HG02610 (cell line): Measurements from ENCODE around the gene CCDC148.
"Not testable (repeated sequence)": the region's sequence is repeated elsewhere in the genome, so short reads cannot be mapped to it uniquely, and the experiment has no call there.

Experiments
- ATAC-seq: cut with Tn5 transposase; IDR thresholded peaks from one replicate; pipeline ENCODE4 v1.9.1; 2021; ENCODE audit warnings: mild to moderate bottlenecking, moderate library complexity; ENCODE audit not compliant: unreplicated experiment

CCDC148 gene

GRCh38 chr2:158300394-158300793 is 156.2 kb downstream of the CCDC148 start:
- ATAC-seq: no peak

GRCh38 chr2:158297606-158298005 is 158.9 kb downstream of the CCDC148 start:
- ATAC-seq: no peak

DNA sequence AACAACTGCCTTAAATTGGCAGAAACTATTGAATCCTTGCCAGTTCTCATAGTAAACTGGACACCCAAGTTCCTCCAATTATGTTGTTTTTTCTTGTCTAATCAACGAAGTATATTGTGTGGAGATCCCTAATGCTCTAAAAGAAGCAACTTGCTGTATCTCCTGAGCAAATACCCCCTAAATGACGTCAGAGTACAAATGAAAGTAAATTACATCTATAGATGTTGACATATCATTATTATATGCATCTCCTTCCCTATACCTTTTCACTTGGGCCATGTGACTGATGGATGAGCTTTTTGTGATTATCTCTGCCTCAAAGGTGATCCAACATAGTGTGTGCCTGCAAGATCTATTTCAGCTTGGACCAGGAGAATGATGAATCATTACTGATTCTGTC is 159.4 kb downstream of the CCDC148 start:
- no peak for ATAC-seq

DNA sequence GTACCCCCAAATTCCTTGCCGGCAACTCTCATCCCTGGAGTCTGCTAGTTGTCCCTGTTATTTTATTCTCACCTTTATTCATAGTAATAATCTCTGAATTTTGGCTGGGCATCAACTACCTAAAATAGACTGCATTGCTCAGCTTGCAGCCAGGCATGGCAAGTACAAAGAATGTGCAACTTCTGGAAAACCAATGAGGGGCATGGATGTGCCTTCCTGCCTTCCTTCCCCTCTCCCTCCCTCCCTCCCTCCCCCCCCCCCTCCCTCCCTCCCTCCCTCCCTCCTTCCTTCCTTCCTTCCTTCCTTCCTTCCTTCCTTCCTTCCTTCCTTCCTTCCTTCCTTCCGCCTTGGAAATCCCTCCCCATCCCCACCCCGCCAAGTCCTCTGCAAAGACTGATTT is 162.8 kb downstream of the CCDC148 start:
- no peak for ATAC-seq

DNA sequence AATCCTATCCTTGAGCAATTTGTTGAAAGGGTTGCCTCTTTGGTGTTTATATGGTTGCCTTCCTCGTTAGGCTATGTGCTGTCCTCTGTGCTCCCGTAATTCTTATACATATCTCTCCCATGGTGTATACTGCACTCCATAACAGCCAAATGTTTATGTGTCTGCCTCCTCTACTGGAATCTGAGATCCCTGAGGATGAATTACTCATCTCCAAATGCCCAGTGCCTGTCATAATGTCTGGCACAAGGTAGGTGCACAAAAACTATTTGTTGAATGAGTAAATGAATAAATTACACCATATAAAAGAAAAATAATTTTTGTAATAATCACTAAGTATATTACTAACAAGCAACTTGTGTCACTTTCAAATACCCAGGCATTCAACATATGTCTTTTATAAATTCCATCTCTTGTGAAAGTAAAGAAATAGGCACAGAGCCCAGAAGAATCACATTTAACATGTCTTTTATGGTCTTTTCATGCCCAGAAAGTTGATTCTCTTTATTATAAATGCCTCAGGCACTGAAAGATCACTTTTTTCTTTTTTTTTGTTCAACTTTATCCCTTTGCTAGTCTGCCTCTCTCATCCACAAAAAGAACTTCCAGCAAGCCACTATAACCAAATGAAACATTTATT is 164.9 kb downstream of the CCDC148 start:
- ATAC-seq: no peak

DNA sequence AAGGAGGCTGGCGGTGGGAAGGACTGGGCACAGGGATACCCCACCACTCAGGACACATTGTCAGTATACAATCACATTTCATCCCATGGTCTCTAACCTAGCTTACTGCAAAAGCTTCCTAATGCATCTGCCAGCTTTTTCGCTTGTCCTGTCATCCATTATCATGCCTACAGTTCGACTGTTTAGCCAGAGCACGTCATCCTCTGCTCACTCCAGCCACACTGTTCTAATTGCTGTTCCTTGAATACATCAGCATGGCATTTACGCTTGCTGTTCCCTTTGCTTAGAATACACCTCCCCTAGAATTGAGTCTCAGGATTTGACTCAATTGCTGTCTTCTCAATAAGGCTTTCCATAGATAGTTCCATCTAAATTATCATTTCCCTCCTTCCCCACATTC is 166.3 kb downstream of the CCDC148 start:
- no peak for ATAC-seq

DNA sequence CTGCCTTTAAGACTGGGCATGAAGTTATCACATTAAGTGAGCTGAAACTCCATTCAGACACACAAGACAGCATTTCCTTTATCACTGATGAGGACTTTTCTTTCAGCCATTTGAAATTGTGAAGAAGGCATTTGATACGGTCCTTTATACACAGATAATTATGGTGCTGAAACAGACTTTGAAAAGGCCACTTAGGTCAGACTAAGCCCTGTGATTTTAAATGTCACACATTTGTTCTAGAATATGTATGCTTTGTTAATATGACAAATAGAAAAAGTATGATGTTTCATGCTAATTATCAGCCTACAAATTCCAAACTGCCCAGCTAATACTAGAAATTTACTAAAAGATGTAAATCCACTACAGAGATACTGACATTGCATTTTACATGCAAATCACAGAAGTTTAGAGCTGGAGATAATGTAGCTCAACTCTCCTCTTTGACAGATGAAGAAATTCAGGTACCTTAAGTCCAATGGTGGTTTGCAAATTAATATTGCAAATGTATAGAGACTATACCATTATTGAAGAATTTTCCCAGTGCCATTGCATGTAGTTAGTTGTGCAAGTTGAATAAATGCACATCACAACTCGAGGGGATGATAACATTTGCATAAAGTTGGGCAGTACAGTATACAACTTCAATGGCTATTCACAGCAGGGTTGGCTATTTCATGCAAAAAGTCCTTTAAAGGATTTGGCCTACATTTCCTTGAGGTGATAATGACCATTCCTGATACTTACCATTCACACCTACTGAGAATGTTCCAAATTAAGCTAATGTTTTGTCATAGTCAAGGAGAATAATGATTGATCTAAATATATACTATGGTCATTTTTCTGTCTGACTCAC is 179.7 kb downstream of the CCDC148 start:
- no peak for ATAC-seq

- no peak for ATAC-seq
These were observed 182.8 kb downstream of the CCDC148 start for GRCh38 chr2:158273791-158274190.

DNA sequence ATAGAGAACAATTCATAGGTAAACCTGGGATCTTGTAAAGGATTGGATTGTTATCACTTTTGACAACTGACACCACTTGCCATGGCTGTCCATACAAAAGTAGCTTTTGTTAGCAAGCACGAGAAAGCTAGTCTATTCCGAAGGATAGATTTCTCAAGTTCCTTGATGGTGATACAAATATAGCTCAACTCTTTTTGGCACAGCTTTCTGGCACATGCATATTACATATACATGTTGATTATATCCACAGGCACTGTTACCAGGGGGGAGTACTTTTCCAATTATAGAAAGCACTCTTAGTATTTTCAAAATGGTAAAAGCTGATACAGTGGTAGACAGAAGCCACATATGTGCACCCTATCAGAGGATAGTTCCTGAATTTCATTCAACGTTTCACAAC is 186.0 kb downstream of the CCDC148 start:
- no peak for ATAC-seq

DNA sequence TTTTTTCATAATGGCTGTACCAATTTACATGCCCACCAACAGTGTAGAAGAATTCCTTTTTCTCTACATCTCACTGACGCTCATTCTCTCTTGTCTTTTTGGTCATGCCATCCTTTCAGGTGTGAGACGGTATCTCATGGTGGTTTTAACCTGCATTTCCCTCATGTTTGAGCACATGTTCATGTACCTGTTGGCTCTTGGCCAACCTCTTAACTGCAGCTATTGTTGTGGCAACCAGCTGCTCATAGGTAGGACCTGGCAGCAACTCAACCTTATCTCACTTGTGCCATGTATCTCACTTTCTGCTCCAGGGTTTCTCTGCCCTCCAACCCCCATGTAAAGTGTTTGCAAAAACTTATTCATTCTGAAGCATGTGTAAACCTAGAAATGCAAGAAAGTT is 187.4 kb downstream of the CCDC148 start:
- ATAC-seq: no peak

- ATAC-seq: no peak
These were observed 190.4 kb downstream of the CCDC148 start for GRCh38 chr2:158266111-158266510.

DNA sequence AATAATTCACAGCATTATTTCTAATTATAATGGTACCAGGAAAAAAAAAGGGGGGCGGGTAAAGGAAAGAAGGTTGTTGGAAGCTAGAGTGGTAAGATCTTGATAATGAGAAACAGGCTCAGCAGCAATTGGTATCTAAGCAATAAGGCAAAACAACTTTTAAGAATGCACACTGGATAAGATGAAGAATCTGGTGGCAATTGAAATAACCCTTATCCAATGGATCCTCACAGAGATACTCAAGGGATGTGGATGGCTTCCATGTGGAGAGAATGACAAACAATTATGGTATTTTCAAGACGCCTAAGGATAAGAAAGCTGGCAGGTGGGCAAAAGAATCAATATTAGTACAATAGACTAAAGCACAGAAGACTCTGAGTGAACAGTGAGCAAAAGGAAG is 201.3 kb downstream of the CCDC148 start:
- ATAC-seq: no peak

DNA sequence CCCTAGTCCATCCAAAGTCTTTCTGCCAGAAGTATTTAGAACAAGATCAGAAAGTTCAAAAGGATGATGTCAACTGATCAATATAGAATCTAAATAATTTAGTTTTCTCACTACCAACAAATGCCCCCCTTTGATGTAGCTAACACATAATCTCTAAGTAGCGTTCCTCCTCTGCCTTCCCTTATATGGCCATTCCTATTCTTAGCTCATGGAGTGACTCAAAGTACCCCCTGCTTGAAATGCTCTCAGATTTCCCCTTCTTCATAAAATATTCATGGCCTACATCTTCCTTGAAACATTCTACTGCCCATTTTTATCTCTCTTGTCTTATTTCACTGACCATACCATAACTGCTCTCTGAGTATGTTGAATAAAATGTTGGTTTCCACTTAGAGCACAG is 203.4 kb downstream of the CCDC148 start:
- ATAC-seq: no peak

GRCh38 chr2:158251356-158251755 is 205.2 kb downstream of the CCDC148 start:
- ATAC-seq: no peak

DNA sequence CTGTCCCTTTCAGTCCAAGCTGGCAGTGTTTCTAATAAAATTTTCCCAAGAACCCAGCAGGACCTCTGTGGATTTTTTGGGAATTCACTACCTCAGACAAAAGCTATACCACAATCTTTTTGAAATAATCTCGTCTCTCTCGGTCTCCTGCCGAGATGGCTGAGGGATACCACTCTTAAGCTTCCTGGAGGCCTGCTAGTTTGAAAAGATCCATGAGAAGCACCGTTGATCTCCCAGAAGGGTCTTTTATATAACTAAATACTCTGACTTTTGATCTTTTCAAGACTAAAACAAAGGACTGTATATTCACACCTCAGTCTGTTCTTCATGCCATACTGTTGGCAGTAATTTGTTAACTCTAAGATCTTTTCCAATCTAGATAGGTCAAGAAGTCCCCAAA is 213.2 kb downstream of the CCDC148 start:
- ATAC-seq: no peak

DNA sequence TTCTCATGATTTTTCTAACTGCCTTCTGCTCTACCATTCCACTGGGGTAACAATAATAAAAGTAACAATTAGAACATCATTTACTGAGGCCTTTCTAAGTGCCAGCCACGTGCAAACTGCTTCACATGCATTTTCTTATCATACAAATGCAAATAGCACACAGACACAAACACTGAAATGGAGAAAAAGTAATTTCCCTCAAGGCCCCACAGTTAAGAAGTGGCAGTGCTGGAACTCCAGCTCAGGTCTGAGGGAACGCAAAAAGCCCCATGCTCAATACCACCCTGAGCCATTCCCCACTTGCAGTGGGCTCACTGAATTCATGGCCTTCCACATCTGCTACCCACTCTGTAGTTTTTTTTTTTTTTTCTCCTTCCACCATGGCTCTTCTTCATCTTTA is 214.3 kb downstream of the CCDC148 start:
- ATAC-seq: no peak

- ATAC-seq: no peak
These were observed 215.6 kb downstream of the CCDC148 start for GRCh38 chr2:158240975-158241374.

- no peak for ATAC-seq
These were observed 217.3 kb downstream of the CCDC148 start for GRCh38 chr2:158239271-158239670.

- ATAC-seq: no peak
These were observed 222.1 kb downstream of the CCDC148 start for GRCh38 chr2:158234497-158234896.

- no peak for ATAC-seq
These were observed 224.1 kb downstream of the CCDC148 start for GRCh38 chr2:158232476-158232875.

GRCh38 chr2:158228943-158229508 is 227.5 kb downstream of the CCDC148 start:
- ATAC-seq: no peak

GRCh38 chr2:158223066-158223465 is 233.5 kb downstream of the CCDC148 start:
- not testable (repeated sequence) for ATAC-seq
